Activated naive CD4-positive, alpha-beta T cell treated with anti-CD3 and anti-CD28 coated beads for 36 hours (primary cell): Measurements from ENCODE around the gene MAGEB2. TPM values are rescaled to one million over a fixed set of nuclear protein-coding genes. Genes with fewer than 3 reads are reported as not detected.
"Not testable (repeated sequence)": the region's sequence is repeated elsewhere in the genome, so short reads cannot be mapped to it uniquely, and the experiment has no call there.

Source experiments
- CTCF ChIA-PET: fragments of 350-600 bp; sonication (Branson Sonifier 250); formaldehyde crosslinking; loops from one replicate; lab custom pipeline; 2021; ENCODE audit warnings: antibody characterized with exemption; lab: Charles Lee
- DNase-seq: peaks from one replicate; pipeline ENCODE4 v3.0.0-alpha.2; 2020
- H3K27ac Mint-ChIP-seq: one replicate; pipeline ENCODE4 v1.8.0; 2021; ENCODE audit warnings: mild to moderate bottlenecking, mixed read lengths
- H3K27me3 Mint-ChIP-seq: one replicate; pipeline ENCODE4 v1.8.0; 2021; ENCODE audit warnings: low read depth, mixed read lengths
- H3K36me3 Mint-ChIP-seq: one replicate; pipeline ENCODE4 v1.8.0; 2021; ENCODE audit warnings: low read depth, mixed read lengths
- H3K4me1 Mint-ChIP-seq: one replicate; pipeline ENCODE4 v1.8.0; 2021; ENCODE audit warnings: low read depth, mixed read lengths
- H3K4me3 Mint-ChIP-seq: one replicate; pipeline ENCODE4 v1.8.0; 2021; ENCODE audit warnings: mild to moderate bottlenecking, moderate library complexity, mixed read lengths
- H3K9me3 Mint-ChIP-seq: one replicate; pipeline ENCODE4 v1.8.0; 2021; ENCODE audit warnings: mixed read lengths
- intact Hi-C: fragments of 100-400 bp; cut with micrococcal nuclease; formaldehyde crosslinking; loops from one replicate; pipeline ENCODE4 v1.15.1; 2023
- total RNA-seq, 2 experiments: library from RNA; stranded (reverse); gene quantifications; one replicate each; pipeline ENCODE4 v1.2.3, GENCODE V29; 2021

The MAGEB2 gene
- total RNA-seq: not detected

DNA sequence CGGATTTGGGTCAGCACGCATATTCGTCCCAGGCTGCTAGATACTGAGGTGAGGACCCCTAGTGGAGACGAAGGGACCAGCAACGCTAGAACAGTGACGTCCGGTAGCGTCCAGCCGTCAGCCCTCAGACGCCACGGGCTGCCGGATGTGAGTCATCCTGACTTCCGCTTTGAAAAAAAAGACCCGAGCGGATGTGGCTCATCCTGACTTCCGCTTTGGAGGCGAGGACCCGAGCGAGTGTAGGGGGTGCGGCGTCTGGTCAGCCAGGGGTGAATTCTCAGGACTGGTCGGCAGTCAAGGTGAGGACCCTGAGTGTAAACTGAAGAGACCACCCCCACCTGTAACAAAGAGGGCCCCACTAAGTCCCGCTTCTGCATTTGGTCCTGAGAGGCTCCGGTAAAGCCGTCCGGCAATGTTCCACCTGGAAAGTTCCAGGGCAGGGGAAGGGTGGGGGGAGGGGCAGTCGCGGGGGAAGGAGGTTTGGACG lies at the start of gene MAGEB2:
TSS of gene MAGEB2 (plus strand) at position 207 of the 487 bp plus-strand sequence. CDS start 3,018 bp downstream, outside the sequence.
- CTCF ChIA-PET: no interaction called here
- intact Hi-C loops: no loop called here
- no peak for DNase-seq
- Mint-ChIP-seq H3K27me3 (no peaks in the 10 kb centered on the region), H3K36me3 (no peaks in the 10 kb centered on the region), H3K27ac (no peak within 1 kb of the TSS), H3K9me3 (no peaks in the 10 kb centered on the region), H3K4me3 (no peak within 1 kb of the TSS), H3K4me1 (no peaks in the 10 kb centered on the region)

DNA sequence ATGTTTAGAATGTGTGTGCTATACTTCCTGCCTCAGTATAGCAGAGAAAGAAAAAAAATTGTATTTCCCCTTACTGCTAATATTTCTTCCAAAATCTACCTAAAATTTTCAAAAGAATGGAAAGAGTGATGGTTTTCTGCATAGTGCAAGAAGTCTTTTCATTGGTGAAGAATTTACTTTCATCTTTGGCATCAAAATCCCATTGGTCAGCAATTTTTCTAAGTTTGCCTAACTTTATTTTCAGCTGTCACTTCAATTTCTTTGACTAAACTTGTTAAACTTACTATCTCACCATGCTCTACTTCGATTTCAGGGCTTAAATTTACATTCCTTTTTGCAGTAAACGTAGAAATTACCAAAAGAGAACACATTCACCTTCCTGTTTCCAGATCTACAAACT lies 44.5 kb upstream of the MAGEB2 start:
- Mint-ChIP-seq H3K27me3 (no peaks in the 10 kb centered on the region), H3K36me3 (no peaks in the 10 kb centered on the region), H3K4me1 (no peaks in the 10 kb centered on the region), H3K9me3 (no peaks in the 10 kb centered on the region), H3K27ac (no peak overlapping the region), H3K4me3 (no peak overlapping the region)
- no peak for DNase-seq
- CTCF ChIA-PET: no interaction called here
- intact Hi-C loops: no loop called here

DNA sequence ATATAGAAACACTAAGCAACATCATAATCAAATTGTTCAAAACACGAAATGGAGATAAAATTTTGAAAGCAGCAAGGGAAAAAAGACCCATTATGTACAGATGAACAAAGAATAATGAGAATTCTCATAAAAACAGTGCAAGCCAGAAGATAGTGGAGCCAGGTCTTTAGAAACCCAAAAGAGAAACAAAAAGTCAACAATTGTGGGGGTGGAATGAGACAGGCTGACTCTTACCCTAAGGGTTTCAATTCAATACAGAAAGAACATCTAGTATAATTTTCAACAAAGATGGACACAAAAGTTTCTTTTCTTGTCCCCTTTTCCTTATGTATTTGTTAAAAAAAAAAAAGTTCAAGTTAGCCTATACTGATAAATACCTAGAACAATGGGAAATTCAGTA lies 34.0 kb upstream of the MAGEB2 start:
- intact Hi-C loops: no loop called here
- CTCF ChIA-PET: interaction anchor here (0.7 kb wide), 1 partner anchor 1396 kb away, joined by 3 read pairs; no protein-coding TSS in a partner anchor

DNA sequence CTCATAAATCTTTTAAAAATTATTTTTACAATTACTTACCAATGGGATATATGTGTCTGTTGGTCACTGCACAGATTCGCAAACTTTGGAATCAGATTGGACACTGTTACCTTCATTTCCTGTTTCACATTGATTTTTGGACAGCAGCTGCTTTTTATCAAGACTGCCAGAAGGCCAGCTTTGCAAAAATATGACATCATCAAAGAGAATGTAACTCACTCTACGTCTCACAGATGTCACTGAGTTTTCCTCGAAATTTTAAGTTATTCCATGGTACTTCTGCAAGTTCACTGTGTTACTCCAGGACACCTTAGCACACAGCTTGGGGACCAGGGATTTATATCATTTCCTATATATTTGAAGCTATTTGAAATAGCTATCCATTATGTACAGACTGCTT lies 31.8 kb upstream of the MAGEB2 start:
- Mint-ChIP-seq H3K27ac (no peak overlapping the region), H3K4me3 (no peak overlapping the region), H3K27me3 (peaks cover 7% of the 10 kb centered on the region), H3K4me1 (no peaks in the 10 kb centered on the region), H3K9me3 (no peaks in the 10 kb centered on the region), H3K36me3 (no peaks in the 10 kb centered on the region)
- no peak for DNase-seq
- CTCF ChIA-PET: no interaction called here
- intact Hi-C loops: no loop called here

More for the DNA sequence above, 34.0 kb upstream of the MAGEB2 start:
- Mint-ChIP-seq H3K36me3 (no peaks in the 10 kb centered on the region), H3K4me3 (no peak overlapping the region), H3K27ac (no peak overlapping the region), H3K9me3 (no peaks in the 10 kb centered on the region), H3K4me1 (no peaks in the 10 kb centered on the region), H3K27me3 (peaks cover 7% of the 10 kb centered on the region)
- no peak for DNase-seq

- intact Hi-C loops: no loop called here
- no peaks in the 10 kb centered on the region for H3K27me3 Mint-ChIP-seq
- H3K27ac Mint-ChIP-seq: no peak overlapping the region
- CTCF ChIA-PET: no interaction called here
- H3K4me1 Mint-ChIP-seq: no peaks in the 10 kb centered on the region
- H3K4me3 Mint-ChIP-seq: no peak overlapping the region
- H3K36me3 Mint-ChIP-seq: no peaks in the 10 kb centered on the region
- no peaks in the 10 kb centered on the region for H3K9me3 Mint-ChIP-seq
- no peak for DNase-seq
Observed at GRCh38 chrX:30190426-30190825, 24.9 kb upstream of the MAGEB2 start.

DNA sequence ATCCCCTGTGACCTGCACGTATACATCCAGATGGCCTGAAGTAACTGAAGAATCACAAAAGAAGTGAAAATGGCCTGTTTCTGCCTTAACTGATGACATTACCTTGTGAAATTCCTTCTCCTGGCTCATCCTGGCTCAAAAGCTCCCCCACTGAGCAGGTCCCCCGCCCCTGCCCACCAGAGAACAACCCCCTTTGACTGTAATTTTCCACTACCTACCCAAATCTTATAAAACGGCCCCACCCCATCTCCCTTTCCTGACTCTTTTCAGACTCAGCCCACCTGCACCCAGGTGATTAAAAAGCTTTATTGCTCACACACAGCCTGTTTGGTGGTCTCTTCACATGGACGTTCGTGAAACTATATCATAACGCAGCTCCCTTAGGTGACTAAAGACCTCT lies 21.5 kb upstream of the MAGEB2 start:
- H3K9me3 Mint-ChIP-seq, intact Hi-C loops, H3K36me3 Mint-ChIP-seq, DNase-seq, CTCF ChIA-PET, H3K4me1 Mint-ChIP-seq, H3K4me3 Mint-ChIP-seq, H3K27ac Mint-ChIP-seq, H3K27me3 Mint-ChIP-seq: not testable (repeated sequence)

DNA sequence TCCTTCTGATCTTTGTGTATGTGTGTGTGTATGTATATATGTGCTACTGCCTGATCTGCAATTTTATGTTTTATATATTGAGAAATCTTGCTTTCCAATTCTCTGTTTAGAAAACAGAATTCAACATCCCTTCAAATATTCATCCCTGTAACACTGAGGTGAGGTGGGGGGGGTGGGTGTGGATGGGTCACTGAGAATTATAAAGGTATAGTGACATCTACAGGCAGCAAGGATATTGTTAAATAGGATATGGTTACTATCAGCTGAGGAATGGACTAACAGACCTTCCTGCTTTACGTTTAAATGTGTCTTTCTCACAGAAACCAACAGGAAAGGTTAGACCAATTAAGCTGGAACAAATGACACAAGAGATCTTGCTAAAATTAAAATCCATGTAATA lies 19.0 kb upstream of the MAGEB2 start:
- H3K9me3 Mint-ChIP-seq: no peaks in the 10 kb centered on the region

DNA sequence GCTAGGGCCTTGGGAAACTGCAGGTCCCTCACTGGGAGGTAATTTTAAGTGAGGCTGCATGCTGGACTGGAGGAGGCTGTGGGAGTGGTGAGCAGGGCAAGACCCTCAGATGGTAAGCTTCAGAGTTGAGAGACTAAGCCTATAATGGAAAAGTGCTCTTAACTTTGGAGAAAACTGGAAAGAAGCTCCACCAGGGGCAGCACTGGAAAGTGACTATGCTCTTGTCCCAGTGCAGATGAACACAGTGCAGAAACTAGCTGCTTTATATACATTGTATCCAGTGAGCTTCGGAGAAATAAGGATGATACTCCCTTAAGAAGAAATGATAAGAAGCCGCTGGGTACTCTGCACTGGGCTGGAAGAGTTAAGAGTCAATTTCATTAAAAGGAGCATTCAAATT lies 3.2 kb upstream of the MAGEB2 start:
- CTCF ChIA-PET: interaction anchor here (0.6 kb wide), 1 partner anchor 409 kb away, joined by 5 read pairs; no protein-coding TSS in a partner anchor

More for the DNA sequence above, 19.0 kb upstream of the MAGEB2 start:
- no peaks in the 10 kb centered on the region for H3K4me1 Mint-ChIP-seq
- intact Hi-C loops: no loop called here
- CTCF ChIA-PET: no interaction called here
- no peak overlapping the region for H3K27ac Mint-ChIP-seq
- H3K27me3 Mint-ChIP-seq: no peaks in the 10 kb centered on the region
- no peak for DNase-seq
- no peak overlapping the region for H3K4me3 Mint-ChIP-seq
- no peaks in the 10 kb centered on the region for H3K36me3 Mint-ChIP-seq

GRCh38 chrX:30217465-30217864 lies 2.1 kb downstream of the MAGEB2 start:
- no peaks in the 10 kb centered on the region for H3K4me1 Mint-ChIP-seq
- CTCF ChIA-PET: no interaction called here
- no peak overlapping the region for H3K27ac Mint-ChIP-seq
- no peaks in the 10 kb centered on the region for H3K36me3 Mint-ChIP-seq
- no peak for DNase-seq
- H3K4me3 Mint-ChIP-seq: no peak overlapping the region
- intact Hi-C loops: no loop called here
- no peaks in the 10 kb centered on the region for H3K9me3 Mint-ChIP-seq
- no peaks in the 10 kb centered on the region for H3K27me3 Mint-ChIP-seq

More for the DNA sequence above, 3.2 kb upstream of the MAGEB2 start:
- no peaks in the 10 kb centered on the region for H3K9me3 Mint-ChIP-seq
- intact Hi-C loops: no loop called here
- H3K27me3 Mint-ChIP-seq: no peaks in the 10 kb centered on the region
- no peak overlapping the region for H3K4me3 Mint-ChIP-seq
- H3K4me1 Mint-ChIP-seq: no peaks in the 10 kb centered on the region
- no peak overlapping the region for H3K27ac Mint-ChIP-seq
- DNase-seq: no peak
- H3K36me3 Mint-ChIP-seq: no peaks in the 10 kb centered on the region

DNA sequence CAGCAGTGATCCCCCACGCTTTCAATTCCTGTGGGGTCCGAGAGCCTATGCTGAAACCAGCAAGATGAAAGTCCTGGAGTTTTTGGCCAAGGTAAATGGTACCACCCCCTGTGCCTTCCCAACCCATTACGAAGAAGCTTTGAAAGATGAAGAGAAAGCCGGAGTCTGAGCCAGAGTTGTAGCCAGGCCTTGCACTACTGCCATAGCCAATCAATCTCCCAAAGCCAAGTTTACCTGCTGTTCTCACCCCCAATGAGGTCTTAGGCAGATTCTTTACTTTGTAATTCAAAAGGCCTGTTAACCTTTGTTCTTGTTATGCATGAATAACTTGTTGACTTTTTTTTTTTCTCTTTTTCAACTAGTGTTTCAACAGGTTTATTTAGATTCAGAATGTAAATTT lies 4.0 kb downstream of the MAGEB2 start:
- Mint-ChIP-seq H3K4me3 (no peak overlapping the region), H3K9me3 (no peaks in the 10 kb centered on the region), H3K27ac (no peak overlapping the region), H3K36me3 (no peaks in the 10 kb centered on the region), H3K27me3 (no peaks in the 10 kb centered on the region), H3K4me1 (no peaks in the 10 kb centered on the region)
- CTCF ChIA-PET: no interaction called here
- no peak for DNase-seq
- intact Hi-C loops: no loop called here

DNA sequence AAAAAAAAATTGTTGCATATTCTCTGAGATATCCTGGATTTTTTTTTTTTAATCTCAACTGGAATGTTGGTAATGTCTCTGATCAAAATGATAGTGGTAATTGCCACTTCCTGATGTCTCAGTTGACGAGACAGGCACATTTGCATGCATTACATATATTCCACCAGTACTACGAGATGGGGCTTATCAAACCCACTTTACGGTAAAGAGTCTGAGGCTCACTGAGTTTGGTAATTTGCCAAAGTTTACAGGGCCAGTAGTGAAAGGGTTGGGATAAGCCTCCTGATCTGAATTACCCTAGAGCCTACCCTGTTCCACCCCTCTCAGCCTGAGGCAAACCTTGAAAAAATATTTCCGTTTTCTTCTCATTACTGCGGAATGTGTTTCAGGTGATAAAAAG lies 5.3 kb downstream of the MAGEB2 start:
- CTCF ChIA-PET: no interaction called here
- intact Hi-C loops: no loop called here
- no peaks in the 10 kb centered on the region for H3K36me3 Mint-ChIP-seq
- no peaks in the 10 kb centered on the region for H3K27me3 Mint-ChIP-seq
- H3K9me3 Mint-ChIP-seq: no peaks in the 10 kb centered on the region
- no peak for DNase-seq
- no peaks in the 10 kb centered on the region for H3K4me1 Mint-ChIP-seq
- H3K4me3 Mint-ChIP-seq: no peak overlapping the region
- H3K27ac Mint-ChIP-seq: no peak overlapping the region

- intact Hi-C loops: no loop called here
- Mint-ChIP-seq H3K4me1 (no peaks in the 10 kb centered on the region), H3K9me3 (no peaks in the 10 kb centered on the region)
Observed at GRCh38 chrX:30224536-30224935, 9.2 kb downstream of the MAGEB2 start.

DNA sequence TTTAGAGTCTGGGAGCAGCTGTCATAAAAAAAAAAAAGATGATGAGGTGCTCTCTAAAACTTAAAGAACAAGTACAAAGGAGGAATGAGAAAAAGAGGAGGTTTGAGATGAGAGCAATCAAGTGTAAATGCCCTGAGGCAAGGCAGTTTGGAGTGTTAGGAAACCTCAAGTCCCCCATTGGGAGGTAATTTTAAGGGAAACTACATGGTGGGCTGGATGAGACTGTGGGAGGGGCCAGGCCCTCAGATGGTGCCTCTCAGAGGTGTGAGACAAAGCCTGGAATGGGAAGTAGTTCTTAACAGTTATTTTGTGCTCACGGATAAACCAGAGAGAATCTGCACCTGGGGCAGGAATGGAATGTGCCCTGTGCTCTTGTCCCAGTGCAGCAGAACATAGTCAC lies 13.2 kb downstream of the MAGEB2 start:
- intact Hi-C loops: no loop called here

More at GRCh38 chrX:30224536-30224935, 9.2 kb downstream of the MAGEB2 start:
- CTCF ChIA-PET: no interaction called here
- no peaks in the 10 kb centered on the region for H3K36me3 Mint-ChIP-seq
- no peak for DNase-seq
- no peak overlapping the region for H3K4me3 Mint-ChIP-seq
- no peak overlapping the region for H3K27ac Mint-ChIP-seq
- no peaks in the 10 kb centered on the region for H3K27me3 Mint-ChIP-seq

More for the DNA sequence above, 13.2 kb downstream of the MAGEB2 start:
- no peak for DNase-seq
- Mint-ChIP-seq H3K36me3 (no peaks in the 10 kb centered on the region), H3K4me3 (no peak overlapping the region), H3K27me3 (no peaks in the 10 kb centered on the region), H3K27ac (no peak overlapping the region), H3K9me3 (no peaks in the 10 kb centered on the region), H3K4me1 (no peaks in the 10 kb centered on the region)
- CTCF ChIA-PET: no interaction called here
